ENCODE results near the gene ZNF683. TPM values are rescaled to one million over a fixed set of nuclear protein-coding genes. Genes with fewer than 3 reads are reported as not detected.

The ZNF683 gene
- total and polyA plus RNA-seq, 9 of the 15 experiments (the other 6 are each of a cell fraction or from before 2014, with no cell fraction given), result not detected

DNA sequence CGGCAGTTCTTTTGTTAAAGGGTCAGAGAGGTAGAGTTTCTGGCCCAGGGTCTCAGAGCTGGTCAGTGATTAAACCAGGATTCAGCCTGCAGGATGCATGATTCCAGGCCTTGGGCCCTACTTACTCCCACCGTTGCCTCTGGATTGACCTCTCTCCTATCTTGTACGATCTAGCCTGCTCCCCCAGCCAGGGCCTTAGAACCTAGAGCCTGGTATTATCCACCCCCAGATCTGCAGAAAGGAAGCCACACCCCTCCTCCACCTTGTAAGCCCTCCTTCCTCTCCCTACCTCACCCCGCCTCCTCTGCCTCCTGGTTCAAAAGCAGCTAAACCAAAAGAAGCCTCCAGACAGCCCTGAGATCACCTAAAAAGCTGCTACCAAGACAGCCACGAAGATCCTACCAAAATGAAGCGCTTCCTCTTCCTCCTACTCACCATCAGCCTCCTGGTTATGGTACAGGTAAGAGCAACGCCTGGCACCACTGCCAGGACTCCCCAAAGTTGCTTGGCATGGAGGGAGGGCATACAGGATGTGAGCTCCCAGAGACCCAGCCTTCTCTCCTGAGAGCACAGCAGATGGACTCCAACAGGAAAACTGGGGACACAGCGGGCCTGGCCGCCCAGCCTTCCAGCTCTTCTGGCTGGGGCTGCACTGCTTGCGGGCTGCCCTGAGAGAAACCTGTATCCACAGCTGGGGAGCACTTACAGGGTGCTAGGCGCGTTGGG, 54.8 kb downstream of the ZNF683 start, which contains the start of gene CD52 (continued):
- peak; percentile 16; the same call in 1 of the 2 replicates for TF ChIP-seq L3MBTL2 (IDR thresholded peaks at IDR 0.05)
- TF ChIP-seq, protein P1, sequence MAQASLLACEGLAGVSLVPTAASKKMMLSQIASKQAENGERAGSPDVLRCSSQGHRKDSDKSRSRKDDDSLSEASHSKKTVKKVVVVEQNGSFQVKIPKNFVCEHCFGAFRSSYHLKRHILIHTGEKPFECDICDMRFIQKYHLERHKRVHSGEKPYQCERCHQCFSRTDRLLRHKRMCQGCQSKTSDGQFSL (CRISPR knock-in tag; IDR thresholded peaks at IDR 0.05), result no peak
- TF ChIP-seq, protein P1 (tag; IDR thresholded peaks at IDR 0.05), result peak in 1 of 2 experiments; percentile 70; a peak in 1 of 4 replicates
- TF ChIP-seq ARID1B (IDR thresholded peaks at IDR 0.05), result peak; percentile 68
- peak; percentile 68; the same call in 1 of the 2 replicates for TF ChIP-seq SMARCE1 (IDR thresholded peaks at IDR 0.05)
- TF ChIP-seq ZEB2 (IDR thresholded peaks at IDR 0.05), result peak; percentile 35; the same call in 1 of the 2 replicates
- peak; percentile 74 for TF ChIP-seq MTA1 (IDR thresholded peaks at IDR 0.05; ENCODE audit: borderline replicate concordance)
- peak in 1 of 2 experiments; percentile 23 for TF ChIP-seq AFF1 (IDR thresholded peaks at IDR 0.05; ENCODE audit: low read depth in 1 of 2, partially characterized antibody in 2 of 2)
- TF ChIP-seq SPI1 (IDR thresholded peaks at IDR 0.05; ENCODE audit: borderline replicate concordance, low read depth, low read length), result peak; percentile 37; the same call in 1 of the 2 replicates
- TF ChIP-seq CEBPB (tag; IDR thresholded peaks at IDR 0.05), result no peak
- TF ChIP-seq CTBP1 (IDR thresholded peaks at IDR 0.05; ENCODE audit: borderline replicate concordance), result peak; percentile 54
- no peak for TF ChIP-seq ZFP1 (CRISPR knock-in tag; IDR thresholded peaks at IDR 0.05)
- TF ChIP-seq, protein P2, sequence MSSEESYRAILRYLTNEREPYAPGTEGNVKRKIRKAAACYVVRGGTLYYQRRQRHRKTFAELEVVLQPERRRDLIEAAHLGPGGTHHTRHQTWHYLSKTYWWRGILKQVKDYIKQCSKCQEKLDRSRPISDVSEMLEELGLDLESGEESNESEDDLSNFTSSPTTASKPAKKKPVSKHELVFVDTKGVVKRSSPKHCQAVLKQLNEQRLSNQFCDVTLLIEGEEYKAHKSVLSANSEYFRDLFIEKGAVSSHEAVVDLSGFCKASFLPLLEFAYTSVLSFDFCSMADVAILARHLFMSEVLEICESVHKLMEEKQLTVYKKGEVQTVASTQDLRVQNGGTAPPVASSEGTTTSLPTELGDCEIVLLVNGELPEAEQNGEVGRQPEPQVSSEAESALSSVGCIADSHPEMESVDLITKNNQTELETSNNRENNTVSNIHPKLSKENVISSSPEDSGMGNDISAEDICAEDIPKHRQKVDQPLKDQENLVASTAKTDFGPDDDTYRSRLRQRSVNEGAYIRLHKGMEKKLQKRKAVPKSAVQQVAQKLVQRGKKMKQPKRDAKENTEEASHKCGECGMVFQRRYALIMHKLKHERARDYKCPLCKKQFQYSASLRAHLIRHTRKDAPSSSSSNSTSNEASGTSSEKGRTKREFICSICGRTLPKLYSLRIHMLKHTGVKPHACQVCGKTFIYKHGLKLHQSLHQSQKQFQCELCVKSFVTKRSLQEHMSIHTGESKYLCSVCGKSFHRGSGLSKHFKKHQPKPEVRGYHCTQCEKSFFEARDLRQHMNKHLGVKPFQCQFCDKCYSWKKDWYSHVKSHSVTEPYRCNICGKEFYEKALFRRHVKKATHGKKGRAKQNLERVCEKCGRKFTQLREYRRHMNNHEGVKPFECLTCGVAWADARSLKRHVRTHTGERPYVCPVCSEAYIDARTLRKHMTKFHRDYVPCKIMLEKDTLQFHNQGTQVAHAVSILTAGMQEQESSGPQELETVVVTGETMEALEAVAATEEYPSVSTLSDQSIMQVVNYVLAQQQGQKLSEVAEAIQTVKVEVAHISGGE (CRISPR knock-in tag; IDR thresholded peaks at IDR 0.05), result peak in 1 of 3 experiments; percentile 29; a peak in 1 of 6 replicates
- 0 out of 2 replicates have a peak, but pooled peaks have one; percentile 37 for TF ChIP-seq ERF (CRISPR knock-in tag; IDR thresholded peaks at IDR 0.05)
- peak; percentile 84 for TF ChIP-seq DPF2 (IDR thresholded peaks at IDR 0.05)
- TF ChIP-seq KAT7 (CRISPR knock-in tag; IDR thresholded peaks at IDR 0.05; ENCODE audit: borderline replicate concordance), result peak; percentile 96
- TF ChIP-seq LEF1 (IDR thresholded peaks at IDR 0.05), result 0 out of 2 replicates have a peak, but pooled peaks have one; percentile 36
- no peak for TF ChIP-seq ATF4 (CRISPR knock-in tag; IDR thresholded peaks at IDR 0.05)
- peak; percentile 3; the same call in 1 of the 2 replicates for TF ChIP-seq CBFA2T3 (IDR thresholded peaks at IDR 0.05)
